Measurements from ENCODE around the gene CCDC18. TPM values are rescaled to one million over a fixed set of nuclear protein-coding genes. Genes with fewer than 3 reads are reported as not detected.

CCDC18 gene
- total RNA-seq, 1 donor from 2014 or later, result 7.9 TPM

DNA sequence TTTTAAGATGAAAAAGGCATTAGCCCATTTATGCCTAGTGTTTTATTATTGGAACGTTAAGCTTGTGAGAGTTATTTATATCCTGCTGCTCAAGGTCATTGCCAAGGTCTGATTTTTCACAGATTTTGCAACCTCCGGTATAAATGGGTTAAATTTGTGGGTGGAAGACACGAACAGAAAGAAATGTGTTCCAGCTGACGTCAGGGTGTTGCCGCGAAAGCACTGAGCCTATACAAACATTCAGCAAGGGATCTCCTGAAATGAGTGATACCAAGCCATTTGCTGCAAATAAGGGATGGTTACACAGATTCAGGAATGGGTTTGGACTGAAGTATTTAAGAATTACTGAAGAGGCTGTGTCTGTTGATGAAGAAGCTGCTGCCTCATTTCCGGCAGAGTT, 32.5 kb upstream of the CCDC18 start:
- TF ChIP-seq, protein P1, sequence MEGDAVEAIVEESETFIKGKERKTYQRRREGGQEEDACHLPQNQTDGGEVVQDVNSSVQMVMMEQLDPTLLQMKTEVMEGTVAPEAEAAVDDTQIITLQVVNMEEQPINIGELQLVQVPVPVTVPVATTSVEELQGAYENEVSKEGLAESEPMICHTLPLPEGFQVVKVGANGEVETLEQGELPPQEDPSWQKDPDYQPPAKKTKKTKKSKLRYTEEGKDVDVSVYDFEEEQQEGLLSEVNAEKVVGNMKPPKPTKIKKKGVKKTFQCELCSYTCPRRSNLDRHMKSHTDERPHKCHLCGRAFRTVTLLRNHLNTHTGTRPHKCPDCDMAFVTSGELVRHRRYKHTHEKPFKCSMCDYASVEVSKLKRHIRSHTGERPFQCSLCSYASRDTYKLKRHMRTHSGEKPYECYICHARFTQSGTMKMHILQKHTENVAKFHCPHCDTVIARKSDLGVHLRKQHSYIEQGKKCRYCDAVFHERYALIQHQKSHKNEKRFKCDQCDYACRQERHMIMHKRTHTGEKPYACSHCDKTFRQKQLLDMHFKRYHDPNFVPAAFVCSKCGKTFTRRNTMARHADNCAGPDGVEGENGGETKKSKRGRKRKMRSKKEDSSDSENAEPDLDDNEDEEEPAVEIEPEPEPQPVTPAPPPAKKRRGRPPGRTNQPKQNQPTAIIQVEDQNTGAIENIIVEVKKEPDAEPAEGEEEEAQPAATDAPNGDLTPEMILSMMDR (IDR thresholded peaks at IDR 0.05; ENCODE audit: insufficient read depth, low read depth, low read length), result no peak
- no peak for TF ChIP-seq EZH2 (IDR thresholded peaks at IDR 0.05; ENCODE audit: insufficient read depth, low read length)
- Histone ChIP-seq H3K4me2 (ENCODE audit: low read length) (no peak overlapping the region), H3K27ac (ENCODE audit: low read depth, low read length) (no peak overlapping the region), H3K27me3 (ENCODE audit: insufficient read depth, low read length) (no peaks in the 10 kb centered on the region), H3K4me1 (ENCODE audit: insufficient read depth, low read length) (no peaks in the 10 kb centered on the region), H3K9me3 (ENCODE audit: insufficient read depth, low read depth, low read length) (no peaks in the 10 kb centered on the region), H3K4me3 (ENCODE audit: insufficient read depth, low read depth, low read length) (no peak overlapping the region), H3K79me2 (ENCODE audit: insufficient read depth, low read length) (peaks cover 3% of the 10 kb centered on the region), H4K20me1 (ENCODE audit: insufficient read depth, low read length) (peaks cover 16% of the 10 kb centered on the region), H2AFZ (ENCODE audit: low read depth, low read length) (no peak overlapping the region), H3K9ac (ENCODE audit: low read length) (no peak overlapping the region), H3K36me3 (ENCODE audit: insufficient read depth, low read length) (peaks cover 10% of the 10 kb centered on the region)
- H3K4me1 Mint-ChIP-seq (ENCODE audit: low read depth, unreplicated experiment), result peaks cover 10% of the 10 kb centered on the region
- no peak overlapping the region for H3K27ac Mint-ChIP-seq (ENCODE audit: unreplicated experiment)
- no peaks in the 10 kb centered on the region for H3K27me3 Mint-ChIP-seq (ENCODE audit: low read depth, unreplicated experiment)
- H3K9me3 Mint-ChIP-seq (ENCODE audit: unreplicated experiment), result no peaks in the 10 kb centered on the region
- H3K36me3 Mint-ChIP-seq (ENCODE audit: low read depth, unreplicated experiment), result peaks cover 4% of the 10 kb centered on the region
- no peak for FAIRE-seq
- H3K4me3 Mint-ChIP-seq (ENCODE audit: unreplicated experiment), result no peak overlapping the region
- DNase-seq (ENCODE audit: low read depth), result no peak

DNA sequence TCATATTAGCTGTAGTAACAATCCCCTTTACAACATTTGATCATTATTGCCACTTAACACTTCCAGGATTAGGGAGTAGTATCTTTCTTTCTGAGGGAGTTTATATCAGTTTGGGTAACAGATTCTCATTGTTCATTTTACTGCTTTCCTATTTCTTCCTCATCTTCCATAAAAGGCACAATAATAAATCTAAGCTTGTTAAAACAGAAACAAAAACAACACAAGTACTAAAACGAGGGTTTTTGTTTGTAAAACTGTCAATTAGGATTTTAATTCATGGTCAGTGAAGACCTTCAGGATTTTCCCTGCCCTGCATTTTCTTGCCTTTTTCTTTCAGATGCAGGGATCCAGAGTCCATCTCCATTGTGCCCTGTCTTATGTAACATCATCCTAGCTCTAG, 29.8 kb upstream of the CCDC18 start:
- peaks cover 18% of the 10 kb centered on the region for H3K36me3 ChIP-seq (ENCODE audit: insufficient read depth, low read length)

DNA sequence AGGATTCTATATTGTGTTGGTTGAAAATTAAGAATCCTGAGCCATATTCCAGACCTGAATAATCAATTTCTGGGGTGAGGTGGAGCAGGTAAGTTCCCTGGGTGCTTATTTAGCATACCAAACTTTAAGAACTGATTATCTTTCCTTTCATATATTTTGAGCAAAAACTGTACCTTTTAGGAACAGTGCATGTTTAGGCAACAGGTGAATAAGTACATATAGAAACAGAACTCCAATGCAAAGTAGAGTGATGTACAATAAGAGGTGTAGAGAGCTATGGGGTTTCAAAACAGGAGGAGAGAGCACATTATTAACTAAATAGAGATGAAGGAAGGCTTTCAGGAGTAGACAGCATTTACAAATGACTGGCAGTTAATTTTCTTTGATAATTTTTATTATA, 29.1 kb upstream of the CCDC18 start:
- FAIRE-seq, result no peak

More for the DNA sequence above, 29.8 kb upstream of the CCDC18 start:
- Mint-ChIP-seq H3K9me3 (ENCODE audit: unreplicated experiment) (no peaks in the 10 kb centered on the region), H3K4me1 (ENCODE audit: low read depth, unreplicated experiment) (peaks cover 10% of the 10 kb centered on the region), H3K4me3 (ENCODE audit: unreplicated experiment) (no peak overlapping the region), H3K27me3 (ENCODE audit: low read depth, unreplicated experiment) (no peaks in the 10 kb centered on the region), H3K36me3 (ENCODE audit: low read depth, unreplicated experiment) (peaks cover 4% of the 10 kb centered on the region), H3K27ac (ENCODE audit: unreplicated experiment) (no peak overlapping the region)
- Histone ChIP-seq H3K4me1 (ENCODE audit: insufficient read depth, low read length) (no peaks in the 10 kb centered on the region), H3K9ac (ENCODE audit: low read length) (no peak overlapping the region), H3K9me3 (ENCODE audit: insufficient read depth, low read depth, low read length) (no peaks in the 10 kb centered on the region), H3K79me2 (ENCODE audit: insufficient read depth, low read length) (peaks cover 9% of the 10 kb centered on the region), H2AFZ (ENCODE audit: low read depth, low read length) (no peak overlapping the region), H3K27me3 (ENCODE audit: insufficient read depth, low read length) (no peaks in the 10 kb centered on the region), H3K27ac (ENCODE audit: low read depth, low read length) (no peak overlapping the region), H3K4me2 (ENCODE audit: low read length) (no peak overlapping the region), H3K4me3 (ENCODE audit: insufficient read depth, low read depth, low read length) (no peak overlapping the region), H4K20me1 (ENCODE audit: insufficient read depth, low read length) (peaks cover 20% of the 10 kb centered on the region)
- TF ChIP-seq EZH2 (IDR thresholded peaks at IDR 0.05; ENCODE audit: insufficient read depth, low read length), result no peak
- TF ChIP-seq, protein P1 (IDR thresholded peaks at IDR 0.05; ENCODE audit: insufficient read depth, low read depth, low read length), result no peak
- FAIRE-seq (no peak), DNase-seq (ENCODE audit: low read depth) (no peak)

More for the DNA sequence above, 29.1 kb upstream of the CCDC18 start:
- no peaks in the 10 kb centered on the region for H3K9me3 Mint-ChIP-seq (ENCODE audit: unreplicated experiment)
- no peak overlapping the region for H3K4me2 ChIP-seq (ENCODE audit: low read length)
- no peak overlapping the region for H3K27ac ChIP-seq (ENCODE audit: low read depth, low read length)
- H3K27ac Mint-ChIP-seq (ENCODE audit: unreplicated experiment), result no peak overlapping the region
- H3K36me3 Mint-ChIP-seq (ENCODE audit: low read depth, unreplicated experiment), result peaks cover 4% of the 10 kb centered on the region
- H3K4me1 ChIP-seq (ENCODE audit: insufficient read depth, low read length), result no peaks in the 10 kb centered on the region
- peaks cover 9% of the 10 kb centered on the region for H3K79me2 ChIP-seq (ENCODE audit: insufficient read depth, low read length)
- H3K9ac ChIP-seq (ENCODE audit: low read length), result no peak overlapping the region
- H3K36me3 ChIP-seq (ENCODE audit: insufficient read depth, low read length), result peaks cover 22% of the 10 kb centered on the region
- H4K20me1 ChIP-seq (ENCODE audit: insufficient read depth, low read length), result peaks cover 20% of the 10 kb centered on the region
- H3K4me3 ChIP-seq (ENCODE audit: insufficient read depth, low read depth, low read length), result no peak overlapping the region
- H2AFZ ChIP-seq (ENCODE audit: low read depth, low read length), result no peak overlapping the region
- H3K4me1 Mint-ChIP-seq (ENCODE audit: low read depth, unreplicated experiment), result peaks cover 10% of the 10 kb centered on the region
- H3K9me3 ChIP-seq (ENCODE audit: insufficient read depth, low read depth, low read length), result no peaks in the 10 kb centered on the region
- H3K27me3 ChIP-seq (ENCODE audit: insufficient read depth, low read length), result no peaks in the 10 kb centered on the region
- TF ChIP-seq, protein P1 (IDR thresholded peaks at IDR 0.05; ENCODE audit: insufficient read depth, low read depth, low read length), result no peak
- TF ChIP-seq EZH2 (IDR thresholded peaks at IDR 0.05; ENCODE audit: insufficient read depth, low read length), result no peak
- no peak for DNase-seq (ENCODE audit: low read depth)
- no peak overlapping the region for H3K4me3 Mint-ChIP-seq (ENCODE audit: unreplicated experiment)
- H3K27me3 Mint-ChIP-seq (ENCODE audit: low read depth, unreplicated experiment), result no peaks in the 10 kb centered on the region

Measured in astrocyte (in vitro differentiated cells and primary cell).